ENCODE data around the gene ZNF318.

The ZNF318 gene

GRCh38 chr6:43299338-43300293 is 69.8 kb downstream of the ZNF318 start:
- no peak for DNase-seq

- no peak for DNase-seq
Measured at GRCh38 chr6:43298565-43299337, 70.7 kb downstream of the ZNF318 start.

- DNase-seq = no peak
Measured at GRCh38 chr6:43297644-43298564, 71.5 kb downstream of the ZNF318 start, which contains the start of gene SLC22A7. Gene SLC22A7, plus strand, starts transcription at chr6:43298260. Its CDS starts 99 bp downstream, at chr6:43298359.

- no peak for DNase-seq
Measured at GRCh38 chr6:43296780-43297497, 72.5 kb downstream of the ZNF318 start.

- DNase-seq = no peak
Measured at GRCh38 chr6:43295456-43295855, 74.0 kb downstream of the ZNF318 start.

GRCh38 chr6:43294536-43294935 is 74.9 kb downstream of the ZNF318 start:
- no peak for DNase-seq

- no peak for DNase-seq
Measured at GRCh38 chr6:43293698-43294097, 75.7 kb downstream of the ZNF318 start.

- no peak for DNase-seq
Measured at GRCh38 chr6:43292763-43293318, 76.6 kb downstream of the ZNF318 start.

GRCh38 chr6:43292341-43292740 is 77.1 kb downstream of the ZNF318 start:
- DNase-seq = no peak

GRCh38 chr6:43291708-43292107 is 77.7 kb downstream of the ZNF318 start:
- no peak for DNase-seq

GRCh38 chr6:43290905-43291355 is 78.5 kb downstream of the ZNF318 start:
- DNase-seq = no peak

GRCh38 chr6:43290339-43290904 is 79.0 kb downstream of the ZNF318 start:
- no peak for DNase-seq

- DNase-seq = no peak
Measured at GRCh38 chr6:43287717-43288679, 81.4 kb downstream of the ZNF318 start.

GRCh38 chr6:43286980-43287716 is 82.3 kb downstream of the ZNF318 start:
- no peak for DNase-seq

GRCh38 chr6:43286456-43286979 is 82.9 kb downstream of the ZNF318 start:
- DNase-seq = no peak

Data from NCI-H2081 treated with DMSO at 0.1 percent for 48 hours (cell line).